Nephron progenitor cell (in vitro differentiated cells): ENCODE results near the gene IDH2.

Experiments
- DNase-seq: peaks from one replicate; pipeline ENCODE4 v3.0.0; 2021
- H3K27ac Mint-ChIP-seq: 2 replicates; pipeline ENCODE4 v1.8.0; 2021; ENCODE audit warnings: mild to moderate bottlenecking, moderate library complexity, mixed read lengths
- H3K27me3 Mint-ChIP-seq: 2 replicates; pipeline ENCODE4 v1.8.0; 2021; ENCODE audit warnings: mild to moderate bottlenecking, low read depth, mixed read lengths; ENCODE audit not compliant: poor library complexity
- H3K36me3 Mint-ChIP-seq: 2 replicates; pipeline ENCODE4 v1.8.0; 2021; ENCODE audit warnings: low read depth, mixed read lengths
- H3K4me1 Mint-ChIP-seq: 2 replicates; pipeline ENCODE4 v1.8.0; 2021; ENCODE audit warnings: mixed read lengths
- H3K4me3 Mint-ChIP-seq: 2 replicates; pipeline ENCODE4 v1.8.0; 2021; ENCODE audit warnings: mild to moderate bottlenecking, moderate library complexity, mixed read lengths
- H3K9me3 Mint-ChIP-seq: 2 replicates; pipeline ENCODE4 v1.8.0; 2021; ENCODE audit warnings: mild to moderate bottlenecking, moderate library complexity, mixed read lengths
- TF ChIP-seq, protein P1 (sequence below): fragments of 200-600 bp; sonication (generic); IDR thresholded peaks from 2 replicates; pipeline ENCODE4 v1.5.0; 2021; ENCODE audit warnings: antibody characterized with exemption

Gene IDH2

DNA sequence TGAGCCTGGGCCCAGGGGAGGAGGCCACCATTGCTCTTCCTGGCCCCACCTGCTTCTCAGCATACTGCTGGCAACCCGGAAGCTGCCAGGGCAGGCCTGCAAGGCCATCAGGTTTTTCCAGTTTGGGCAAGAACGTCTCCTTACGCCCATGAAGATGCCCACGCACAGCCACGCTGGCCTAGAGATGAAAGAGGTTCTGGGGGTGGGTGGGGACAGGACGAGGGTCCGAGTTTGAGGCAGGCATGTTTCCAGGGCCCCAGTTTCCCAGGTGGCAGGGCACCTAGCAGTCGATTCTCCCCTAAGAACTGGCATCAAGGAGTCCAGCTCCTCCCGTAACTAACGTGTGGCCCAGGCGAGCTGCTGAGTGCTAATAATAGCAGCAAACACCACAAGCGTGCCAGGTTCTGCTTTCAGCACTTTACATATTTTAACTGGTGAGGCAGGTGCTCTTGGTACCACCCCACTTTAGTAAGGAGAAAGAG is 55.3 kb downstream of the IDH2 start:
- Mint-ChIP-seq H3K27ac (no peak overlapping the region), H3K27me3 (peaks cover 3% of the 10 kb centered on the region), H3K4me1 (peaks cover 75% of the 10 kb centered on the region), H3K36me3 (no peaks in the 10 kb centered on the region), H3K9me3 (no peaks in the 10 kb centered on the region), H3K4me3 (no peak overlapping the region)
- TF ChIP-seq, protein P1, sequence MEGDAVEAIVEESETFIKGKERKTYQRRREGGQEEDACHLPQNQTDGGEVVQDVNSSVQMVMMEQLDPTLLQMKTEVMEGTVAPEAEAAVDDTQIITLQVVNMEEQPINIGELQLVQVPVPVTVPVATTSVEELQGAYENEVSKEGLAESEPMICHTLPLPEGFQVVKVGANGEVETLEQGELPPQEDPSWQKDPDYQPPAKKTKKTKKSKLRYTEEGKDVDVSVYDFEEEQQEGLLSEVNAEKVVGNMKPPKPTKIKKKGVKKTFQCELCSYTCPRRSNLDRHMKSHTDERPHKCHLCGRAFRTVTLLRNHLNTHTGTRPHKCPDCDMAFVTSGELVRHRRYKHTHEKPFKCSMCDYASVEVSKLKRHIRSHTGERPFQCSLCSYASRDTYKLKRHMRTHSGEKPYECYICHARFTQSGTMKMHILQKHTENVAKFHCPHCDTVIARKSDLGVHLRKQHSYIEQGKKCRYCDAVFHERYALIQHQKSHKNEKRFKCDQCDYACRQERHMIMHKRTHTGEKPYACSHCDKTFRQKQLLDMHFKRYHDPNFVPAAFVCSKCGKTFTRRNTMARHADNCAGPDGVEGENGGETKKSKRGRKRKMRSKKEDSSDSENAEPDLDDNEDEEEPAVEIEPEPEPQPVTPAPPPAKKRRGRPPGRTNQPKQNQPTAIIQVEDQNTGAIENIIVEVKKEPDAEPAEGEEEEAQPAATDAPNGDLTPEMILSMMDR, result no peak
- no peak for DNase-seq

DNA sequence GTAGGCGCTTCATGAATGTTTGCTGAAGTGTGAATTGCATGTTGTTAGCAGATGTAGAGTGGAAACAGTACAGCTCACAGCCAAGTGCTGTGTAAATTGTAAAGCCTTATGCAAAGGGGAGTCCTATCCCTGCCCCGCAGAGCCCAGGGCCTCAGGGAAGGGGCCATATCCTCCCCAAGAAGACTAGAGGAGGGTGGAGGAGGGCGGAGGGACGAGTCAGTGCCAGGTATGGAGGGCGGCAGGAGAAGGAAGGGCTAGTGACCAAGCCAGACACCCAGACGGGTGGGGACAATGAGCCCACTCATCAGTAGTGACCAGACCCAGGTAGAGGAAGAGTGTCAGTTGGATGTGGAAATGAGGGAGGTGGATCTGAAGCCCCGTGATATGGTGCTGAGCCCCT is 56.0 kb downstream of the IDH2 start:
- Mint-ChIP-seq H3K4me3 (no peak overlapping the region), H3K27ac (no peak overlapping the region)
- TF ChIP-seq, protein P1, result no peak

DNA sequence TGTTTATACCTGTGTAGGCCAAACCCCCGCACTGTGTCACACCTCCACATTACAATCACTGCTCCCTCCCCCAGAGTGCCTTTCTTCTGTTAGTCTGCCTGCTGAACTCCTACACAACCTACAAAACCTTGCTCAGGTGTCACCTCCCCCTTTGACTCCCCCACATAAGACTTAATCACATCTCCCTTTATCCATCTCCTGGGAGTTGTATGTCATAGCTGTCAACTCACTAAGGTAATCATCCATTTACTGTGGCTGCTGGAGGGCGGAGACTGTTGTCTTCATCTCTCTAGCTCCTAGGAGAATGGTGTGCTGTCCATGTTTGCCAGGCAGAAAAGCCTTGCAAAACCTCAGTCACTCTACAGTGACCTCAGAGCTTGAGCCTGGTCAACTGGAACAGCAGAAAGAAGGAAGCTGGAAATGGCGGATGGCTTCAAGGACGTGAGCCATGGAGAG is 57.3 kb downstream of the IDH2 start:
- Mint-ChIP-seq H3K4me3 (peak overlapping the region; percentile 20), H3K36me3 (no peaks in the 10 kb centered on the region), H3K4me1 (peaks cover 85% of the 10 kb centered on the region), H3K9me3 (no peaks in the 10 kb centered on the region), H3K27ac (peak overlapping the region; percentile 73), H3K27me3 (peaks cover 3% of the 10 kb centered on the region)
- DNase-seq, result peak; percentile 33
- TF ChIP-seq, protein P1, result no peak

More for the DNA sequence above, 56.0 kb downstream of the IDH2 start:
- Mint-ChIP-seq H3K4me1 (peaks cover 78% of the 10 kb centered on the region), H3K9me3 (no peaks in the 10 kb centered on the region), H3K27me3 (peaks cover 3% of the 10 kb centered on the region), H3K36me3 (no peaks in the 10 kb centered on the region)
- no peak for DNase-seq

DNA sequence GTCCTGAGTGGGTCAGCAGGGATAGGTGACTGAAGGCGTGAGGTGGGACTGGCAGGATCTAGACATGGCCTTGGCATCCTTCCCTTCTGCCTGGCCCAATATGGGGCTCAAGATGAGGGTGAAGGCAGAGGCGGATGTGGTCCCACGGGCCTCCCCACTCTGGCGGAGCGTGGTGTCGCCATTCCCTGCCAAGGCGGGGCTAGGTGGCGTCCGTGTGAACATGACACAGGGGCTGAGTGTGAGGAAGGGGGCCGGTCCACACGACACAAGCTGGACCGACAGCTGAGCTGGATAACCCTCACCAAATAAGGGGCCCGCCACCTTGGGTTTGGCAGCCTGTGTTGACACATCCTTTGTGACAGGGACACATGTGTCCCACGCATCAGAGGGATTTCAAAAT is 58.1 kb downstream of the IDH2 start:
- H3K27me3 Mint-ChIP-seq, result peaks cover 3% of the 10 kb centered on the region
- peak overlapping the region; percentile 53 for H3K27ac Mint-ChIP-seq

DNA sequence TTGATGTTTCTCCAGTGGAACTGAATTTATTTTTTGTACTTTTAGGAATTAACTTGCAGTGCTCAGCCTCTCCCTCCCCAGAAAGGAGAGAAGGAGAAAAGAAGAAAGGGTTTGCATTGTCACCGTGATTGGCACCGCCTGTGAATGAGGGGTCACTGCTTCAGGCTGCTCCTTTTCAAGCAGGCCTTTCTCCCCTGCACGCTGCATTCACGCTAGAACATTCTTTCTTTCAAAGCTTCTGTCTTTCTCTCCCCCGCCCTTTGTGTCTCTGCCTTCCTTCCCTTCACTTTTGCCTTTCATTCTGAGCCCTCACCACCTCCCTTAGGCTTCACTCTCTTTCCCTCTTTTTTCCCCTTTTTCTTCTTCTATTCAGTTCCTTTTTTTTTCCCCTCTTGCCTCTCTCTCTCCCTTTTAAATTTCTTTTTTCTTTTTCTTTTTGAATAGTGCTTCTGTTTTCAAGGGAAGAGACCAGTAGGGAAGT is 58.7 kb downstream of the IDH2 start:
- no peak for DNase-seq
- no peaks in the 10 kb centered on the region for H3K9me3 Mint-ChIP-seq
- TF ChIP-seq, protein P1, result no peak
- H3K27me3 Mint-ChIP-seq, result peaks cover 3% of the 10 kb centered on the region
- peaks cover 84% of the 10 kb centered on the region for H3K4me1 Mint-ChIP-seq
- H3K36me3 Mint-ChIP-seq, result no peaks in the 10 kb centered on the region
- peak overlapping the region; percentile 53 for H3K27ac Mint-ChIP-seq
- peak overlapping the region; percentile 32 for H3K4me3 Mint-ChIP-seq

More for the DNA sequence above, 58.1 kb downstream of the IDH2 start:
- H3K4me1 Mint-ChIP-seq, result peaks cover 85% of the 10 kb centered on the region
- no peak overlapping the region for H3K4me3 Mint-ChIP-seq
- H3K36me3 Mint-ChIP-seq, result no peaks in the 10 kb centered on the region
- DNase-seq, result no peak
- H3K9me3 Mint-ChIP-seq, result no peaks in the 10 kb centered on the region
- TF ChIP-seq, protein P1, result no peak
